Measurements from ENCODE around the gene DRG1.

GRCh38 chr22:31436132-31436531, 36.7 kb downstream of the DRG1 start:
- no peak for TF ChIP-seq EP300 (IDR thresholded peaks at IDR 0.05)
- TF ChIP-seq, protein P1, sequence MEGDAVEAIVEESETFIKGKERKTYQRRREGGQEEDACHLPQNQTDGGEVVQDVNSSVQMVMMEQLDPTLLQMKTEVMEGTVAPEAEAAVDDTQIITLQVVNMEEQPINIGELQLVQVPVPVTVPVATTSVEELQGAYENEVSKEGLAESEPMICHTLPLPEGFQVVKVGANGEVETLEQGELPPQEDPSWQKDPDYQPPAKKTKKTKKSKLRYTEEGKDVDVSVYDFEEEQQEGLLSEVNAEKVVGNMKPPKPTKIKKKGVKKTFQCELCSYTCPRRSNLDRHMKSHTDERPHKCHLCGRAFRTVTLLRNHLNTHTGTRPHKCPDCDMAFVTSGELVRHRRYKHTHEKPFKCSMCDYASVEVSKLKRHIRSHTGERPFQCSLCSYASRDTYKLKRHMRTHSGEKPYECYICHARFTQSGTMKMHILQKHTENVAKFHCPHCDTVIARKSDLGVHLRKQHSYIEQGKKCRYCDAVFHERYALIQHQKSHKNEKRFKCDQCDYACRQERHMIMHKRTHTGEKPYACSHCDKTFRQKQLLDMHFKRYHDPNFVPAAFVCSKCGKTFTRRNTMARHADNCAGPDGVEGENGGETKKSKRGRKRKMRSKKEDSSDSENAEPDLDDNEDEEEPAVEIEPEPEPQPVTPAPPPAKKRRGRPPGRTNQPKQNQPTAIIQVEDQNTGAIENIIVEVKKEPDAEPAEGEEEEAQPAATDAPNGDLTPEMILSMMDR (IDR thresholded peaks at IDR 0.05) = no peak
- TF ChIP-seq POLR2AphosphoS5 (IDR thresholded peaks at IDR 0.05) = no peak
